ENCODE measurements around the gene CNKSR3. TPM values are rescaled to one million over a fixed set of nuclear protein-coding genes. Genes with fewer than 3 reads are reported as not detected.

CNKSR3 gene
- total RNA-seq, 1 experiment from 2014 or later = 5.6 TPM

DNA sequence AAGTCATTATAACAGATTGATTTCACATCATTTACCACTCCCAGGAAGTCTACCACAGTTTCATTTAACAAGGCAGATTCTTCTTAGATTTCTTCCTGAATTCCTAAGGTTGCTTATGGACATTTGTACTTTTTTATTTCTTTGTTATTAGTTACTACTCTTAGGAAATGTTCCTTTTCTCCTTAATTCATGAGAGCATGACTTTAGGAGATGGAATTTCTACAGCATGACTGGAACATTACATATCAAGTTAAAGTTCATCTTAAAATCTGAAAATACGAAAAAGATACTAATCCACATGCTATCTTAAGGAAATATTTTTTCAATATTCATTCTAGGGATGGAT is 22.3 kb downstream of the CNKSR3 start:
- Histone ChIP-seq H4K20me1 (ENCODE audit: control insufficient read depth, insufficient read depth, insufficient read length) (no peaks in the 10 kb centered on the region), H3K4me2 (ENCODE audit: insufficient read depth, insufficient read length, low read length) (no peak overlapping the region), H3K23me2 (ENCODE audit: insufficient read length, low read depth, low read length, poor library complexity, severe bottlenecking) (no peaks in the 10 kb centered on the region), H2BK5ac (ENCODE audit: insufficient read length, low read length) (no peak overlapping the region), H3K9ac (ENCODE audit: extremely low read depth, insufficient read length, low read length) (no peak overlapping the region), H2AK5ac (ENCODE audit: insufficient read length, low read length) (no peak overlapping the region), H3K9me3 (ENCODE audit: control insufficient read depth, low read depth, low read length) (no peaks in the 10 kb centered on the region), H3K79me2 (ENCODE audit: insufficient read depth, low read length) (no peaks in the 10 kb centered on the region), H3K23ac (ENCODE audit: insufficient read length, low read depth, low read length) (no peak overlapping the region), H2BK12ac (ENCODE audit: insufficient read length, low read depth, low read length) (no peak overlapping the region), H2BK120ac (ENCODE audit: low read depth, low read length, poor library complexity, severe bottlenecking) (no peak overlapping the region), H2AFZ (ENCODE audit: low read length) (no peak overlapping the region), H3K27me3 (ENCODE audit: insufficient read depth, low read length) (no peaks in the 10 kb centered on the region), H3K18ac (ENCODE audit: insufficient read length, low read depth, low read length) (no peak overlapping the region), H3K4ac (ENCODE audit: low read depth, low read length) (no peak overlapping the region), H4K8ac (replicated peaks; ENCODE audit: insufficient read length, low read depth, low read length) (no peak overlapping the region), H3T11ph (ENCODE audit: low read length) (no peak overlapping the region), H3K14ac (ENCODE audit: insufficient read depth, low read length) (no peak overlapping the region), H4K5ac (ENCODE audit: insufficient read length, low read depth, low read length) (no peak overlapping the region), H2BK15ac (ENCODE audit: low read depth, low read length) (no peak overlapping the region), H3K56ac (ENCODE audit: insufficient read length, low read depth, low read length) (no peak overlapping the region), H3K4me1 (ENCODE audit: insufficient read depth, low read length) (no peaks in the 10 kb centered on the region; the same call in 1 of the 2 replicates), H4K91ac (ENCODE audit: insufficient read length, low read depth, low read length) (no peak overlapping the region), H3K27ac (ENCODE audit: insufficient read length, low read depth, low read length) (no peak overlapping the region), H2BK20ac (ENCODE audit: low read depth, low read length, poor library complexity, severe bottlenecking) (no peak overlapping the region), H3K79me1 (ENCODE audit: insufficient read depth, low read depth, low read length, poor library complexity, severe bottlenecking) (no peaks in the 10 kb centered on the region)
- no peak overlapping the region for H3K27ac Mint-ChIP-seq
- H3K4me3 Mint-ChIP-seq = no peak overlapping the region
- no peaks in the 10 kb centered on the region for H3K36me3 Mint-ChIP-seq (ENCODE audit: insufficient read depth in 1 of 3, low read depth in 3 of 3)
- no peak for DNase-seq
- no peaks in the 10 kb centered on the region for H3K27me3 Mint-ChIP-seq (ENCODE audit: low read depth)
- no peaks in the 10 kb centered on the region; a peak in 1 of 4 replicates for H3K4me1 Mint-ChIP-seq
- H3K9me3 Mint-ChIP-seq = no peaks in the 10 kb centered on the region
- no CpG with 5 or more reads among the region's 1 CpG for WGBS (ENCODE audit: extremely low coverage, insufficient read length, low lambda C conversion rate)
- TF ChIP-seq, protein P1, sequence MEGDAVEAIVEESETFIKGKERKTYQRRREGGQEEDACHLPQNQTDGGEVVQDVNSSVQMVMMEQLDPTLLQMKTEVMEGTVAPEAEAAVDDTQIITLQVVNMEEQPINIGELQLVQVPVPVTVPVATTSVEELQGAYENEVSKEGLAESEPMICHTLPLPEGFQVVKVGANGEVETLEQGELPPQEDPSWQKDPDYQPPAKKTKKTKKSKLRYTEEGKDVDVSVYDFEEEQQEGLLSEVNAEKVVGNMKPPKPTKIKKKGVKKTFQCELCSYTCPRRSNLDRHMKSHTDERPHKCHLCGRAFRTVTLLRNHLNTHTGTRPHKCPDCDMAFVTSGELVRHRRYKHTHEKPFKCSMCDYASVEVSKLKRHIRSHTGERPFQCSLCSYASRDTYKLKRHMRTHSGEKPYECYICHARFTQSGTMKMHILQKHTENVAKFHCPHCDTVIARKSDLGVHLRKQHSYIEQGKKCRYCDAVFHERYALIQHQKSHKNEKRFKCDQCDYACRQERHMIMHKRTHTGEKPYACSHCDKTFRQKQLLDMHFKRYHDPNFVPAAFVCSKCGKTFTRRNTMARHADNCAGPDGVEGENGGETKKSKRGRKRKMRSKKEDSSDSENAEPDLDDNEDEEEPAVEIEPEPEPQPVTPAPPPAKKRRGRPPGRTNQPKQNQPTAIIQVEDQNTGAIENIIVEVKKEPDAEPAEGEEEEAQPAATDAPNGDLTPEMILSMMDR (conservative IDR thresholded peaks at IDR 0.05) = no peak

Data from H9 (cell line).